ENCODE data around the gene AP3B1.

DNA sequence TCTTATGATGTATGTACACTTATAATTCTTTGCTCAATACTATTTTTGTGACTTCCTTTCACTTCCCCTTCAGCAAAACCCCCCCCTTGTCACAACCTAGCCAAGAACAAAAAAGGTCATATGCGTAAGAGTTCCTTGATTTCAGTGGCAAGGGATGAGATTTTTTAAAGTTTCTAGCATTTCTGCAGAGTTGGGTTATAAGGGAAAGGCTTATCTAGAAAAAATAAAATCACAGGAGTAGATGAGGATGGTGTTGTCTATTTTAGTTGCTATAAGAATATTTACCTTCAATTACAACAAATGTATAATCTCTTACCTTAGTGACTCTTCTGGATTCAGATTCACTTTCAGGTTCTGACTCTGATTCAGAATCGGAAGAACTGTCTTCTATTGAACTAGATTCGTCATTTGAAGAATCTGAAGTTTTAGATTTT lies 184.6 kb downstream of the AP3B1 start:
- TF ChIP-seq, protein P1, sequence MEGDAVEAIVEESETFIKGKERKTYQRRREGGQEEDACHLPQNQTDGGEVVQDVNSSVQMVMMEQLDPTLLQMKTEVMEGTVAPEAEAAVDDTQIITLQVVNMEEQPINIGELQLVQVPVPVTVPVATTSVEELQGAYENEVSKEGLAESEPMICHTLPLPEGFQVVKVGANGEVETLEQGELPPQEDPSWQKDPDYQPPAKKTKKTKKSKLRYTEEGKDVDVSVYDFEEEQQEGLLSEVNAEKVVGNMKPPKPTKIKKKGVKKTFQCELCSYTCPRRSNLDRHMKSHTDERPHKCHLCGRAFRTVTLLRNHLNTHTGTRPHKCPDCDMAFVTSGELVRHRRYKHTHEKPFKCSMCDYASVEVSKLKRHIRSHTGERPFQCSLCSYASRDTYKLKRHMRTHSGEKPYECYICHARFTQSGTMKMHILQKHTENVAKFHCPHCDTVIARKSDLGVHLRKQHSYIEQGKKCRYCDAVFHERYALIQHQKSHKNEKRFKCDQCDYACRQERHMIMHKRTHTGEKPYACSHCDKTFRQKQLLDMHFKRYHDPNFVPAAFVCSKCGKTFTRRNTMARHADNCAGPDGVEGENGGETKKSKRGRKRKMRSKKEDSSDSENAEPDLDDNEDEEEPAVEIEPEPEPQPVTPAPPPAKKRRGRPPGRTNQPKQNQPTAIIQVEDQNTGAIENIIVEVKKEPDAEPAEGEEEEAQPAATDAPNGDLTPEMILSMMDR (conservative IDR thresholded peaks at IDR 0.05; ENCODE audit: low read length): no peak
- TF ChIP-seq EZH2phosphoT487 (IDR thresholded peaks at IDR 0.05; ENCODE audit: borderline replicate concordance, low read depth, low read length): no peak

Data from OCI-LY7 (cell line).